ENCODE data around the gene RAB12.
"Not testable (repeated sequence)": the region's sequence is repeated elsewhere in the genome, so short reads cannot be mapped to it uniquely, and the experiment has no call there.

Gene RAB12

DNA sequence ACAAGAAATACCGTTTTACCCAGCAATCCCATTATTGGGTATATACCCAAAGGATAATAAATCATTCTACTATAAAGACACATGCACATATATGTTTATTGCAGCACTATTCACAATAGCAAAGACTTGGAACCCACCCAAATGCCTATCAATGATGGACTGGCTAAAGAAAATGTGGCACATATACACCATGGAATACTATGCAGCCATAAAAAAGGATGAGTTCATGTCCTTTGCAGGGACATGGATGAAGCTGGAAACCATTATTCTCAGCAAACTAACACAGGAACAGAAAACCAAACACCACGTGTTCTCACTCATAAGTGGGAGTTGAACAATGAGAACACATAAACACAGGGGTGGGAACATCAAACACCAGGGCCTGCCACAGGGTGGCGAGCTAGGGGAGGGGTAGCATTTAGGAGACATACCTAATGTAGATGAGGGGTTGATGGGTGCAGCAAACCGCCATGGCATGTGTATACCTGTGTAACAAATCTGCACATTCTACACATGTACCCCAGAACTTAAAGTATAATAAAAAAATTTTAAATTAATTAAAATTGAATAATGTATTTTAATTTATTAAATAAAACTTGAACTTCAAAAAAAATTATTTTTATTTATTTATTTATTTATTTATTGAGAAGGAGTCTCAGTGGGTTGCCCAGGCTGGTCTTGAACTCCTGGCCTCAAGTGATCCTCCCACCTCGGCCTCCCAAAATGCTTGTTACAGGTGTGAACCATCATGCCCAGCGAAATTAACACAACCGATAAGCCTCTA lies 42.4 kb downstream of the RAB12 start:
- DNase-seq (ENCODE audit: low read depth): not testable (repeated sequence)

DNA sequence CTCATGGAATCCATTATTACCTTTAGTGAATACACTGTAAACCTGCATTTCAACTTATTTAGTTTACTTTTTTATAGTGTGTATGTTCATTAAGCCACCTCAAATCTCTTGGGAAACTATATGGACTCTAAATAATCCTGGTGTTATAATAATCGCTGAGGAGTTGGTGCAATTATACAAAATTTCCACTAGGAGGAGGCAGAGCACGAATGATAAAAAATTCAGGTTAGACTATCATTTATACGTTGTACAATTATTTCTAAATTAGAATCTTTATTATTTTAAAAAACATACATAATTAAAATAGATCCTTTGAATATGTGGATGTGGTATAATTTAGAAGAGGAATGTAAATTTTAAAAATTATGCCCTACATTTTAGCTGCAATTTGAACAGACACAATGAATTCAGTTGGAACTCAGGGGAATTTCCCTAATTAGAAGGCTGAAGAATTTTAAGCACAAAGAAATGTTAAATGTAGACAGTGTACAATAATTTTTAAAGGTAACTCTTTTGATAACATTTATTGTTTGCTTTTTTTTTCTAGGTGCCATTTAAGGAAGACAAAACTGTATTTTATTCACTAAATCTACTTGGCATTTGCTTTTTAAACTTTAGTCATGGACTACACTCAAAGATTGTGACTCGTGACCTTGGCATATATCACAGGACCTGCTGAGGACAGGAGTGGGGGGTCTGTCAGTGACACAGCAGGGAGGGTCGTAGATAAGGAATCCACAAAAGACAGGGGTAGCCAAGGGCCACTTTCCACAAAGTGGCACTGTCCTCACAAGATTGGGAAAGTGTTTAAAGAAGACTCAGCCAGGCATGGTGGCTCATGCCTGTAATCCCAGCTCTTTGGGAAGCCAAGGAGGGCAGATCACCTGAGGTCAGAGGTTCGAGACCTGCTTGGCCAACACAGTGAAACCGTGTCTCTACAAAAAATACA lies 45.5 kb downstream of the RAB12 start:
- no peak for DNase-seq (ENCODE audit: low read depth)

DNA sequence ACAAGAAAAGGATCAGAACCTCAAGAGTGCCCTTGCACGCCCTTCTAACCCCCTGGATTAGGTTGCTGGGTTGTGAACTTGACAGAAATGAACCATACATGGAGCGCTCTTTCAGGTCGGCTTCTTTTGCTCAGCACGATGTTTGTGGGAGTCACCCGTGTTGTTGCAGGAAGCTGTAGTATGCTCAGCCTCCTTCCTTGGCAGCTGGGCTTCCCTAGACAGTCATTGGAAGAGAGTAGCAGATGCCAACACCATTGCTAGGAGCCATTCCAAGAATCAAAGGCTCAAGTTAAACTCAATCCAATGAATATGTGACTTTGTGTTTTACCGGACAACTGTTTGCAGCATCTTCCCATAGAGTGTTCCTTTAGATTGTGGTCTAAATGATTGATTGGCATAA lies 47.0 kb downstream of the RAB12 start:
- no peak for DNase-seq (ENCODE audit: low read depth)

DNA sequence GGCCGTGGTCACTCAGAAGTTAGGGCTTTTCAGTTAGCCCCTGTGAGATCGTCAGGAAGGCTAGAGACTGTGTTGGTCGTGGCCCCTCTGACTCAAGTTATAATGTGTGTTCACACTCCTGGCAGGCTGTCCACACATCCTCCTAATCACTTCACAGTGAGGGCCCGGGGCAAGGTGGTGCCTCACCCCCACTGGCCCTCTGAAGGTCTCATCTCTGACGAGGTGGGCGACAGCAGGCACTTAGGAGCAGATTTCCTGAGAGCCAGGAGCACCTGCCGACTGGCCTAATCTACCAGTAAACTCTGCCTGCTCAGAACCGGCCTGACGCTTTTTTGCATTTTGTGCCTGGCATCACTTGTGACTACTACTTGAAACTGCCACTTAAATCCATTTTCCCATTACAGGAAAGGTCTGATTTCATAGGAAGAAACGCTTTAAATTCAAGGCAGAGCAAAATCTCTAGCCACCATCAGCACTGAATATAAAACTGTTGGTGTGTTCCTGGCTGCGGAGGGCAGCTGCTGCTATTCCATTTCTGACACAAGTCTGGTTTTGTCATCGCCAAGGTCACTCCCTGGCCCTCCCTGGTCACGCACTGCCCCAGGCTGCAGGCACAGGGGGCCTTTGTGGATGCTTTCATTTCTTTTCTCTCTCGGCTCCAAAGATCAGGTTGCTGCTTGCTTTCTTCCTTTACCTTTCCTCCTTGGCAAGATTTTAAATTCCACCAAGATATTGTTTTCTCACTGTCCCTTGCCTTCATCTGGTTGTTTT lies 48.0 kb downstream of the RAB12 start:
- no peak for DNase-seq (ENCODE audit: low read depth)

DNA sequence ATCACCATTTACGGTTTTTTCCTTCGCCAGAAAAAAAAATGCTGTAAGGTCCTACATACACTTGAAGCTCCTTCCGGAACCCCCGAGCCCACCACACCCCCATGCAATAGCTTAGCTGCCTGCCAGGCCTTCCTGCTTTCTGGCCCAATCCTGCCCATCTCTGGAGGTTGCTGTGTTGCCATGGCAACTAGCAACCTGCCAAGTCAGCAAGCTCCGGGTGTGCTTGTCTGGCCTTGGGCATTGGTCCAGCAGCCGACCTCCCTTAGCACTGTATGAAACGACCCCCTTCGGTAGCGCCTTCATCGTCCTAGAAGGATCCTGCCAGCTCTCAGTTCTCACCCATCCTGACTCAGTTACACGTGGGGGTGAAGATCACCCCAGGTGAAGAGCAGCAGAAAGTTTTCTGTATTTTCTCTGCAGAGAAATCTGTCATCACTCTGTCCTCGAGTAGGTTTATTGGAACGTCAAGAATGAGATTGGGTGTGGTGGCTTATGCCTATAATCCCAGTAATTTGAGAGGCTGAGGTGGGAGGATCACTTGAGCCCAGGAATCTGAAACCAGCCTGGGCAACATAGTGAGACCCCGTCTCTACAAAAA lies 48.7 kb downstream of the RAB12 start:
- no peak for DNase-seq (ENCODE audit: low read depth)

DNA sequence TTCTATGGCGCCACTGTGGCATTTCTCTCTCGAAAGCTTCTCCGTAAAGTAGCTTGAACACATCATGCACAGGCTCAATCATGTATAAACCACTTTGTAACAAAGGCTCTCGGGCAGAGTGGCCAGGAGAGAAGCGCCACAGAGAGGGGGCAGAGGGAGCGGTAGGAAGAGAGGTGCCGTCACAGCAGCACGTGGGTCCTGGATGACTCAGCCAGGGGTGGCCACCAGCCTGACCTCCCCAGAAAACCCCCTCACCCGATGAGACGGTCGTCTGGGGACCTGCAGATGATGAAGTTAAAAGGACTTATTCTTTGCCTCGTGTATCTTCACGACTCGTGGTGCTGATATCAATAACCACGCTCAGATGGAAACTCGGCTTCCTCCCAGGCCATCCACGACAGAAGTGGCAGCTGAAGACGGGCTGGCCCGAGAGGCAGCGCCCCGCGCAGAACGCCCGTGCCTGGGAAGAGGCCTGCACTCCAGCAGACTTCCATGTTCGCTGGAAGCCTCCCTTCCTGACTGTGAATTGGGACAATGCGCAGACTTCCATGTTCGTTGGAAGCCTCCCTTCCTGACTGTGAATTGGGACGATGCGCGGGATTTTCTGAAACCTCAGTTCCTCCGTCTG lies 49.7 kb downstream of the RAB12 start:
- DNase-seq (ENCODE audit: low read depth): no peak

DNA sequence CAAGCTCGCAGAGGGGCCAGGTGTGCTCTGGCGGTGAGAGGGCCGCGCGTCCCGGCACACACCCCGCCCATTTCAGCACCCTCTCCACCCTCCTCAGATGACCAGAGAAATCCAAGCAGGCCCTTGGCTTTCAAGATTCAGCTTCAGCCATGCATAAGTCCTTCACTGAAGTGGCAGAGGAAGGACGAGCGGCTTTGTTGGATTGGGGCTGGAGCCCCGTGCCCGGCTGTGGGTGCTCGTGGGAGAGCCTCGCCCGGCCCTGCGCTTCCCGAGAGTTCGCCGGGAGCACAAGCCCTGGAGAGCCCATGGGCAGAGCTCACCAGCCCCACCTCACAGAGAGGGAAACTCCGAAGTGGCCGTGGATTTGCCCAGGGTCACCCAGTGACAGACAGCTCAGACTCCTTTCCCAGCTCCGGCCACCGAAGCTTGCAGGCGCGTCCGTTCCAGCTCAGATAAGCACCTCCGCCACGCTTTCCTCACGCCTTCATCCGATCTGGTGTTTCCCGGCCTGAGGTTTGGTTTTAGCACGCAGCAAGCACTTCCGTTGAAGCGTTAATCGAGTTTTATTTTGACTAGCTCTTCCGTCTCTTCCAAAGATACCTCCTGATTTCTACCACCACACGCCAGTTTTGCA lies 50.5 kb downstream of the RAB12 start:
- no peak for DNase-seq (ENCODE audit: low read depth)

DNA sequence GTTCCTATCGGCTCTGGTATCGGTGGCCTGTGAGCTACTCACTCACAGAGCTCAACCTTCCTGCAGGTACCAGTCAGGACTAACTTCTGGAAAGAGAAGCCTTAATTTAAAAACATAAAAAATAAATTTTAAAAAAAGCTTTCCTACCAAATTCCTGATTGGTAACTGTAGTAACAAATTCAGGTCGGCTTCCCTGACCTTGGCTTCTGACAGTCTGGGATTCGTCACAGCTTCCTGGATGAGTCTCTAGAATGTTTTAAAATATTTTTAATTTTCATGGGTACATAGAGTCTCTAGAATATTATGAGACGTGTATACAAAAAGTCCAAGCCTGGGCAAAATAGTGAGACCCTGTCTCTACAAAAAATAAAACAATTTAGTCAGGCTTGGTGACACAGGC lies 51.1 kb downstream of the RAB12 start:
- DNase-seq (ENCODE audit: low read depth): no peak

DNA sequence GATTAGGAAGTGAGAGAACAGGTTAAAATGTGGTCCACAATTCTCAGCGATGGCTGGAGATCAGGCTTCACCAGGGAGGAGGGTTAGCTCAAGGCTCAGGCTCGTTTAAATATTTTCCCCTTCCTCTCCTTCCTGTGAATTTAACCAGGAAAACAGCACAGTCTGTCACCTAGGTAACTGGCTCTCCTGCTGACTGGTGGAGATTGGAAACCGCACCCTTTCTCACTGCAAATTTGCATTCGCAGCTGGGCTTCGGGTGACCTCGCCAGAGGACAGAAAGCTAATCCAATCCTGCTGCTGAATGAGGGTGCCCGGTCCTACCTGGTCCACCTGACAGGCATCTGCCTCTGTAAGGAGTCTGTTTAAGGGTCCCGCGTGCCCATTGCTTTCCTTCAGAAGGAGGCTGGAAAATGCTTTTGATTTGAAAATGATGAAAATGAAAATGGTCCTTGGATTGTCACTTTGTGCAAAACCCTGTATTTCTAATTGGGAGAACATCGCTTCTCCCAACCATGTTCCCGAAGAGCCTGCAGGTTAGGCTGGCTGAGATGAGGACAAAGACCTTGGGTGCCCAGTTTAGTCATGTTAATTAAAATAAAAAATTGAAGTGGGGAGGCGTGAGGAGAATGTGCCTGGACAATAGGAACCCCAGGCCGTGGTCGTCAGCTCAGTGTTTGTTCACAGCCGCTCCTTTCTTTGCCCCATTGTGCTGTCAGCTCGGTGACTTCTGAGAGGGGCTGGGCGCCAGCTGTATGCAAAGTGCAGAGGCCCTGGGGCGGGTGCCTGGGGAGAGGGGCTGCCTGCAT lies 52.7 kb downstream of the RAB12 start:
- no peak for DNase-seq (ENCODE audit: low read depth)

DNA sequence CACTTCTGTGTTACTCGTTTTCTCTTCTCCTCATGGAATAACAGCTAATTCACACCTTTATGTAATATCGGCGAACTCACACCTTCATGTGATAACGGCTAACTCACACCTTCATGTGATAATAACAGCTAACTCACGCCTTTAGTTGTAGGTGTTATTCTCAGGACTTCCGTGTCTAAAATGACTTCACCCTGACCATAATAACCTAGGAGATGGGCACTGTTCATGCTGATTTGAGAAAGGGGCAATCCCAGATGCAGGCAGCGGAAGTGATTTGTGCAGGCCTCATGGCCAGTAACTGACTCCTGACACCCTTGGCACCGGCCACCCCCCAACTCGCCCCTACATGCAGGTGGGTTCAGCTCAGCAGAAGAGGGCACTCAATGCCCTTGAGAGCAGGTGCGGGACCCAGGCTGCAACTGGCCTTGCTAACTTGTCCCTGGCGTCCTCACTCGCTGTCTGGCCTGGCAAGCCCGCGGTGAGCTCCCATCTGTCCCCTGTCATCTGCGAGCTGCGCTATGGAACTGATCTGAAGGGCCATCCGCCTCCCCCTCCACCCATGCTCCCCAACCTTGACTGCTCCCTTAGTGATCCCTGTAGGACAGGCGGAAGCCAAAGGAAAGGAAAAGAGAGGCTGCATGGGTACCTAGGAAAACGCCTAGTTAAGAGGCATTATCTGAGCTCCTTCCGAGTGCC lies 53.5 kb downstream of the RAB12 start:
- DNase-seq (ENCODE audit: low read depth): no peak

DNA sequence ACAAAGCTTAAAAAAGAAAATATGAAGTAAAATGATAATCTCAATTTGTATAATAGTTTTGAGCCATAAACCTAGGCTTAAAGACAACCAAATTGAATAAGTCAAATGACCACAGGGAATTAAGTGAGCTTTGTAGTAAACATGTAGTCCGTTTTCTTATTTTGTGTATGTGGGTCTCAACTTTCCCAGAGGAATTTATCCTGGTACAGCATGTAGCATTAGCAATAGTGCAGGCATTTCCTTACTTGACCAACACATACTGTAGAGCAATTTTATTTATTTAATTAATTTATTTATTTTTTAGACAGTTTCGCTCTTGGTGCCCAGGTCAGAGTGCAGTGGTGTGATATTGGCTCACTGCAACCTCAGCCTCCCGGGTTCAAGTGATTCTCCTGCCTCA lies 58.6 kb downstream of the RAB12 start:
- DNase-seq (ENCODE audit: low read depth): no peak

DNA sequence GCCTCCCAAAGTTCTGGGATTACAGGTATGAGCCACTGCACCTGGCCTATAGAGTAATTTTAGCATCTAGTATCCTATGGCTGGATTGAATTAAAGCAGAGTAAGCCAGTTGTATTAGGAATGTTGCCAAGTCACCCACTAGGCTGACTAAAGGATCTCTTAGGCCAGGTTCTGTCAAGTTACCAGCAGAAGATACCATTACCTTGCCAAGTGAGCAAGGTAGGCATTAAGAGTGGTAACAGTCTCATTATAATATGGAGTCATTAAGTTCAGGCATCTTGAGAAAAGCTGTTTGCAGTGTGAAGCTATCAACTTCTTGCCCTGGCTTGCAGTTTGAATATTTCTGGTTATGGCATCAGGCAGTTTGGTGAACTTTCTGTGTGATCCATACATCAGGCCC lies 59.1 kb downstream of the RAB12 start:
- no peak for DNase-seq (ENCODE audit: low read depth)

DNA sequence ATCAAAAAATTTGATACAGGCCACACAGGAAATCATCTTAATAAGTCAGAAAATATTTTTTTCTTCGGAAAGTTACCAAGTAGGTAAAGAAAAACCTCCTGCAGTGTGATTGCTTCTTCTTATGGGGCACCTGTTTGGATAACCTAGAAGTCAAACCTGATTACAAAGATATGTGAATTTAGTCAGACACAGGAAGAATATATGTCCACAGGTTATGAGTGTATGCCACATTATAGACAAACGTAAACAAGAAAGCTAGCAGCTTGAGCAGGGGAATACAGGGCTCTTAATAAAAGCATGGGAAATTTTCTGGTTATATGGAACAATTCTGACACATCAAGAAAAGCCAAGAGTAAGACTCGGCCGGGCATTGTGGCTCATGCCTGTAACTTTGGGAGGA lies 60.3 kb downstream of the RAB12 start:
- DNase-seq (ENCODE audit: low read depth): no peak

DNA sequence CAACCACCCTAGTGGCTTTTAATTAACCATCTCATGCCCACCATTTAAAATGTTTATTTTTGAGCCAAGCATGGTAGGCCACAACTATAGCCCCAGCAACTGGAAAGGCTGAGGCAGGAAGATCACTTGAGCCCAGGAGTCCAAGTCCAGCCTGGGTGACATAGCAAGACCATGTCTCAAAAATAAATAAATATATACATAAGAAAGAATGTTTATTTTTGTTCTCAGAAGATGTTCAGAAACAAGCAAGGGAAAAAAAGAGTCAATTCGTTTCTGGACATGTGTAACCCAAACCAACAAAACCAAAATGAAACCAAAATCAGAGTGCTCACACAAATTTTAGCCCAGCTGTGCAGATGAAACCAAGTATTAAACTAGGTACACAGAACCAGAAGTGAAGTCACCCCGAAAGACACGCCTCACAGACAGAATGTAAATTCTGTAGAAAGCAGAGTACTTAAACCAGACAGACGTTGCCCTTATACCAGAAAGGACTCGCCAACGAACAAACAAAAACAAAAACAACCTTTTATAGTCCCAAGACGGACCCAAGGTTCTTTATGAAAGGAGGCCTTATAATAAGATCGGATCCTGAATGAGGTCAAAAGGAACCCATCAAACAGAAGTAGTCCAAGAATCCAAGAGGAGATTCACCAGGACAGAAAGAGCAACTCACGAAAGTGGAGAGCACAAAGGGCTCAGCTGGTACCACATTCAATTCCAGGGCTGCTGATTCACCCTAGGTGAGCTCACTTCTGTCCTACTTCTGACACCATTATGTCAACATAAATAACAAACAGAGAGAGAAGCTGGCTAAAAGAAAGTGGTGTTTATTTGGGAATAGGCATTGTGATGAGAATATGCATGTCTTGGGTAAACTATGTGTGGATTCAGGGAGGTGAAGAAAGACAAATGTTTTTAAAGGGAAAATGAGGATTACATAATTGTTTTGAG lies 64.3 kb downstream of the RAB12 start:
- no peak for DNase-seq (ENCODE audit: low read depth)

DNA sequence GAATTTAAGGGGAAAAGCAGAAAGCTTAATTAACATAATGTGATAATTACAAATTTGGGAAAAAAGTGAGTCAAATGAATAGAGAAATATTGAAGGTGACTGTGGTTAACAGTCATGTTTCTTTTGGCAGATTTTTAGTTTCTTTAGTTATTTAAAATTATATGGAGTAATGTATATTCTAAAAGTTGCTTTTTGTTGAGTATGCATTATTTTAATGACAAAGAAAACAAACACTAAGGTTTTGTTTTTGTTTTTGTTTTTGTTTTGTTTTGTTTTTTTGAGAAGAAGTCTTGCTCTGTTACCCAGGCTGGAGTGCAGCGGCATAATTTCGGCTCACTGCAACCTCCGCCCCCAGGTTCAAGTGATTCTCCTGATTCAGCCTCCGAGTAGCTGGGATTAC lies 65.8 kb downstream of the RAB12 start:
- DNase-seq (ENCODE audit: low read depth): no peak

DNA sequence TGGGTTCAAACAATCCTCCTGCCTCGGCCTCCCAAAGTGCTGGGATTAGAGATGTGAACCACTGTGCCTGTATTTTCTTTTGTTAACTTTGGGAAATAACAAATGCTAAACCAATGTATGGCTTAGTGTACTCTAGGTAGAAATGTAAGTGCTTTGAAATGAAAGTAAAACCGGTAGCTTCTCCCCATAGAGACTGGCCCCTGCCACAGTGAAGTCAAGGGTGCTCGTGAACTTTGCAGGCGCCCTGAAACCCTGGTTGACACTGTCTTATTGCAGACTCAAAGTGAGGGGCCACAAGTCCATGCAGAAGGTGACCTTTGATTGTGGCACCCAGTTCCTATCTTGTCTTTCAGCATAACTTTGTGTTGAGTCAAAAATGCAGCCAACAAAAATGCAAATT lies 72.0 kb downstream of the RAB12 start:
- no peak for DNase-seq (ENCODE audit: low read depth)

DNA sequence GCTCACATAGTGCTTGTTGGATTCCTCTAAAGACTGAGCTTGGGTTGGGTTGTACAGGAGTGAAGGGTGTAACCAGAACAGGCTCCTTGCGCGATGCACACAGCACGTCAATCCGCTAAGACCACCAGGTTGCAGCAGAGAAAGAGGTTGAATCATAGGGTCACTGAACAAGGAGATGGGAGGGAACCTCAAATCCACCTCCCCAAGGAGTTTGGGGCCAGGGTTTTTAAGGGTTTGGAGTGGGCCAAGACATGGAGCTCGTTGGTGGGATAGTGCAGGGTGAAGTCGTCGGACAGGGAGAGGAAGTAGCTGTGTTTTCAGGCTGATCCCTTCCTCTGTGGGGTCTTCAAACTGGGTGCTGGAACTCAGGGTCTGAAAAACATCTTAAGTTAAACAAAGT lies 75.3 kb downstream of the RAB12 start:
- DNase-seq (ENCODE audit: low read depth): no peak

DNA sequence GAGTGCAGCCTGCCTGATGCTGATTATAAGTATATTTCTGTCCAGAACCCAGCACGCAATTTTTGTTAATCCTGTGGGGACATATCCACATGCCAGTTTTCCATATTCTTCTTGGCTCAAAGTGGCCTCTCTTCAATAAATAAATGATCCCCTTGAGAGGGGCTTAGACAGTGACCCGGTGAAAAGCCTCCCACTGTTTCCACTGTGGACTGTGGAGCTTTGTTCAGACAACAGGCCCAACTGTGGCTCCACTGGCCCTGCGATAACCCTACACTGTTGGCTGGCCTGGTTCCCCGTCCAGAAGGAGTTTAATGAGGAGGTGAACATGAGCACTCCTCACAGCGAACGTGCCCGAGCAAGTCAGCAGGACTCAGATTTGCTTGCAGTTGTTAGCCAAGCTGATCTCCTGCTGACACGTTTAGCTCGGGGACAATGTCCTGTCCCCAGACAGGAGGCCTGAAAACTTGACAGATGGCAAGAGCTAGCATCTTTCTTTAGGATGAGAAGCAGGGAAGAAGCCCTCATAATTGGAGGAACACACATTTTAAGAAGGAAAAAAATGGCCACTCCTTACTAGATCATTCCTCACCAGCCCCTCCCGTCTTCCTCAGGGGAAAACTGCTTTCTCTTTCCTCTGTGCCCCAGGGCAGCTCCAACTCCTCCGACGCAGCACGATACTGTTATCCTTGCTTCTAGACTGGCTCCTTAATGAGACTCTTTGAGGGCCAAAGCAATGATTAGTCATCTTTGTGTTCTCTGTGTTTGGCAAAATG lies 76.1 kb downstream of the RAB12 start:
- DNase-seq (ENCODE audit: low read depth): no peak
